GM19452 (cell line): Measurements from ENCODE around the gene CST4.
"Not testable (repeated sequence)": the region's sequence is repeated elsewhere in the genome, so short reads cannot be mapped to it uniquely, and the experiment has no call there.

ENCODE experiments used
- ATAC-seq: cut with Tn5 transposase; IDR thresholded peaks from one replicate; pipeline ENCODE4 v1.9.1; 2021; ENCODE audit not compliant: unreplicated experiment

Gene CST4

DNA sequence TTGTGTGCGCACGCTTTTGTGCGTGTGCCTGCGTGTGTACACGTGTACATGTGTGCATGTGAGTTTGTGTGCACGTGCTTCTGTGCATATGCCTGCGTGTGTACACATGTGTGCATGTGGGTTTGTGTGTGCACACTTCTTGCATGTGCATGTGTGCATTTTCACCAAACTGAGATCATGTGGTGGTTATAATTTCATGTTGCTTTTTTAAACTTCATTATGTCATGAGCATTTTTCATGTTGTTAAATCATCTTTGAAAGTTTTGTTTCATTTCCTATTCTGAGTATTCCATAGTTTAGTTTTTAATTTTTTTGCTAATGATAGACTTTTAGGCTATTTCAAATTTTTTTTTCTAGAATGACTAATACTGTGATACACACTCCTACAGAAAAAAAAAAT is 44.7 kb downstream of the CST4 start:
- no peak for ATAC-seq

DNA sequence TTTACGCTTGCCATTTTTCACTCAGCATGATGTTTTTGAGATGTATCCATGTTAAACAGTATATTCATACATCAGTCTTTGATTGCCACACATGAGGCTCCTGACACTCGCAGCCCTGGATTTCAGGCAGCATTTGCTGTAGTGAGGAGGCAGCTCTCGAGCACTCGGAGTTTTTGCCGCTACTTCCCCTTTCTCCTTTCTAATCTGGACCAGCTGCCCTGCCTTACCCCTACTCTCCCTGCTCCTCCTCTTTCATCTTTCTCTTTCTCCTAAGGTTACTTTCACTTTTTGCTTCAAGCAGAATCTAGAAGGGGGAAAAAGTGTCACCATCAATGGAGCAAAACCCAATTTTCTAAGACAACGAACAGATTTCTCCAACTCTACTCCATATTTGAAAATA is 45.2 kb downstream of the CST4 start:
- ATAC-seq, result no peak

DNA sequence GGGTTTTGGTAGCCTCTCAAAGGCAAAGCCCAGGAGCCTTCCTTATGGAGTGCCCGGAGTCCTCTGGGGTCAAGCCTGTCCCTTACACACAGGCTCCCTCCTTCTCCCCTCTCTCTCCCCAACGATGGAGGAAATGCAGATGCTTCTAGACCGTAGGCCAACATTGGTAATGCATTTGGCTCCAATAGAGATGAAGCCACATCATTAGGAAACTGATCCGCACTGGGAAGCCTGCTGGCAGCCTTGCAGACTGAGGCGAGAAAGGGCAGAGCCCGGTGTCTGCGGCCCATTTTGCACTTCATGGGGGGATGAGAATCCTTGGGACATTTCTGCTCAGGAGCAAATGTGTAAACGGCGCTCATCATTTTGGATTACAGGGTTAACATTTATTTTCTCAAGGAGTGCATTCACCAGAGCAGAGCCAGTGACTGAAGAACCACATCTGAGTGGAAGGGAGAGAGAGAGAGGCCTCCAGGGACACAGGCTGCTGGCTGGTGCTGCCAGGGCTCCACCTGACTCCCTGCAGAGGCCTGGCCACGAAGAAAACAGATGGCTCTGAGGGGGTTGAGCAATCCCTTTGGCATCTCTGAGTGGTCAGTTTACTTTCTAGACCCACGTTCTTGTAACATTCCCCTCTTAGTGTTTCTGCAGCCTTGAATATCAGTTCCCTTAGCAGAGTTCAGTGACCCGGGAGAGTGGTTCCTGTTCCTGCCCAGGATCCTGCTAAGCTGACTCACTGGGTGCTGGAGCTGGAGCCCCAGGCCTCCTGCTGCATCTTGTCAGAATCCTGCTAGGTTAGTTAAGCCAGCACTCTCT is 46.7 kb downstream of the CST4 start:
- no peak for ATAC-seq

DNA sequence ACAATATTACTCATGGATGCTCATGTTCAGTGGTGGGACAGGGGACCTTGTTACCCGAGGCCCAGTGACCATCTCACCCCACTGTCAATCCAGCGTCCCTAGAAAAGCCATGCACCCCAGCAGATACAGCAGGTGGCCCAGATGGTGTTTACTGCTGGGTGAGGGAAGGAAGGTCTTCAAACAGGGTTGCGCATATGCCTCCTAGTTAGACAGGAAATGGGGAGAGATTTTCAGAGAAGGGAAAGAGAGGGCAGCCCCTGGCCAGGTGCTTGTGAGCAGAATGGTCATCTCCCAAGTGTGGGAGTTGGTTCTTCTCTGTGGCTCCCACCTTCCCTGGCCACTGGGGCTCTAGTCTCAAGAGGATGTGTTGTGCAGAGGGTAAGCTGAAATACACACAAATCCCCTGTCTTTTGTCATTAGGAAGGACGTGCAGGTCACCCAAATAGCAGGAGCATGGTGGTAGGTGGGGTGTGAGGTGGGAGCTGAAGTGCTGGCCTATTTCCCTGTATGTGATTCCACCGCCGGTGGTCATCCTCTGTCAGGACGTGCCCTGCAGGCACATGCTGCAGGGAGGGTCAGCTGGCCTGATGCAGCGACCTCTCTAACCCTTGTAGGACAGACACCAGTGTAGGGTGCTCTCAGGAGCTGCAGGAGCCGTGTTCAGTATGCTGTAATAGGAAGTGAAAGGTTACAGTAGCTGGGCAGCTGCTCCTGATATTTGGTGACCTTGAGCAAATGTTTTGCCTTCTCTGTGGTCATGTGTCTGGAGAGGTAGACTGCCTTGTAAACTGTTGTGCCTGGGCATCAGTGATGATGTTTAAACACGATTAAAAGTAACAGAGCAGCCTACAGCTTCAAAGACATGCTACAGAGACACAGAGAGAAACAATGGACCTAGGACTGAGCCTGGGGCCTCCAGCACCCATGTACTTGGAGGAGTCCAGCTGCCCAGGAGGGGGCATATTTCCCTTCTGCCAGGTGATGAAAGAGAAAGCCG is 47.9 kb downstream of the CST4 start:
- no peak for ATAC-seq

DNA sequence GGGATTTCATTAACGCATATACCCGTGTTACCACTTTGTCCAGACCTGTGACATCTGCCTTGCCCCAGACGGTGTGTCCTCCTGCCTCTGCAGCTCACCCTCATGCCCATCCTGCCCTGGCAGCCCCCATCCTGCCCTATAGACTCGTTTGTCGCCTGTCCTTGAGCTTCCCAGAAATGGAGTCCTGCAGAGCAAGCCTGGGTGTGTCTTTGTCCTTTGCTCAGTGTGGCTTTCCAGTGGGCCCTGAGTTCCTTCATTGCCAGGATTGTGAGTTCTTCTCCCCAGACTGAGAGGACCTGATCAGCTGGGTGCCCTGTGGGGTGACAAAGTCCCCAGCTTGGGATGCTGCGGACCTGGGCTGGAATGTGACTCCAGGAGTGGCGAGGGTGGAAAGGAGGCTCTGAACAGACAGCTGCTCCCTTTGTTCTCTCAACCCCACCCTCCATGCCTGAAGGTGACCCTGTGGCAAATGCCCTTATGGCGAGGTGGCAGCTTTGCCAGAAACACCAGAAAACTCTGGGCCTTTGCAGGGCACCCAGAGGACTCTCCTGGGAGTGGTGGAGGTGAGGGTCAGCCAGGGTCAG is 48.7 kb downstream of the CST4 start:
- ATAC-seq, result no peak

DNA sequence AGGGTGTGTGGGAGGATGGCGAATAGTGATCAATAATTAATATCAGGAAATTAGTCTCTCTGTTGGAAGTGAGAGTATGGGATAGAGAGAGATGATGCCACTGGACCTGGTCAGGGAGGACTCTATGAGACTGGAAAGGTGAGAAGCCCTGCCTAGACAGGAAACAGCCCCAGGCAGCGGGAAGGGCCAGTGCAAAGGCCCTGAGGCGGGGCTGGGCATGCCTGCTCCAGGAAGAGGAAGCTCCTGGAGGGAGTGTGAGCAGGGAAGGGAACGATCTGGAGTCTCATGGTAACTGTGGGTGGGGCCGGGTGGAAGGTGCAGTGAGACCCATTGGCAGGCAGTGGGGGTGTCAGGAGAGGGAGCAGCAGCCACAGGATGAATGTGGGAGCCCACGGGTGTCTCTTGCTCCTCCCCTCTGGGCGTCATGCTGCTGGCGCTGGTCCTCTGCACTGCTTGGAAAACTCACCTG is 49.3 kb downstream of the CST4 start:
- no peak for ATAC-seq

DNA sequence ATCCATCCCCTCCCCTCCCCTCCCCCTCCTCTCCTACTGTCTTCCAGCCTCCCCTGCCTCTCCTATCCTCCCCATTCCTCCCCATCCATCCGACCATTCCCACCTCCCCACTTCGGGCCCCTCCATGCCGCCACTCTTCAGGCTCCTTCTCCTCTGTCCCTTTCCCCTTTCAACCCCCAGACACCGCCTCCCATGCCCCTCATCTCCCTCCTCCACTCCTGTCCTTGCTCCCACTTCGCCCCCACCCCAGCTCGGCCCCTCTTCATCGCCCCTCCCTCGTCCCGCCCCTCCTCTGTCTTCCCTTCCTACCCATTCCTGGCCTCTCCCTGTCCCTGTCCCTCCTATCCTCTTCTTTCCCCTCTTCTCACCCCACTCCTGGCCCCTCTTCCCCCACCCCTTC is 50.5 kb downstream of the CST4 start:
- ATAC-seq, result no peak

DNA sequence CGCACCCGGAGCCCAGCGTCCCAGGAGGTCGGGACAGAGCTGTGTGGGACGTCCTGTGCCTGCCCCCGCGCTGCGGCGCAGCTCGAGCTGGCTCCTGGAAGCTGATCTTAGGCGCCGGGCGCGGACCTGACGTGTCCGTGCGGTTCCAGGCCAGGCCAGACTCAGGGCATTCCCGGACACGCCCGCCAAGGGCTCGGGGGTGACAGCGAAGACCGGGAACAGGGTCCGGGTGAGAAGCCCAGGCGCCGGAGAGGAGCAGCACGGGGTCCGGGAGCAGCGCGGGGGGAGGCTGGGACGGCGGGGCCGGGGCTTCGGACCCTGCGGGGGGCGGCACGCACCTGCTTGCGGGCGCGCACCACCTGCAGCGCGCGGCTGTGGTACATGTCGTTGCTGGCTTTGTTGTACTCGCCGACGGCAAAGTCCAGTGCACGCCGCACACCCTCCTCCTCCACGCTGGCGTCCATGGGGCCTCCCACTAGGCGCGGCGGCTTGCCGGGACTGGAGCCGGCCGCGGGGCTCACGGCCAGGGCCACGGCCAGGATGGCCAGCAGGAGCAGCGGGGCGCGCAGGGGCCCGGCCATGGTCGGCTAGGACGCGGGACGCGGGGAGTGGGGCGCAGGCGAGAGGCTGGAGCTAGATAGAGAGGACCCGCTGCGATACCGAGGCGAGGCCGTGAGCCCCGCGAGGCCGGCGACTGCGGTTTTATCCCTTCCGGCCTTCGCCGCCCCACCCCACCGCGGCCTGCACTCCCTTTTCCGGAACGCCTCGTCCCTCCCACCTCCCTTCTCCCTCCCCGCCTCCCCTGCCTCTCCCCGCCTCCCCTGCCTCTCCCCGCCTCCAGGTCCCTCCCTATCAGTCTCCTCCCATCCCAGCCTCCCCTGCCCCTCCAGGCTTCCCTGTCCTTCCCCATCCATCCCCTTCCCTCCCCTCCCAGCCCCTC is 51.3 kb downstream of the CST4 start, which contains the start of gene CST3:
TSS of gene CST3 (minus strand) at position 674 of the 940 bp plus-strand sequence. CDS start at position 581, 93 bp downstream.
- peak; percentile 52 for ATAC-seq

DNA sequence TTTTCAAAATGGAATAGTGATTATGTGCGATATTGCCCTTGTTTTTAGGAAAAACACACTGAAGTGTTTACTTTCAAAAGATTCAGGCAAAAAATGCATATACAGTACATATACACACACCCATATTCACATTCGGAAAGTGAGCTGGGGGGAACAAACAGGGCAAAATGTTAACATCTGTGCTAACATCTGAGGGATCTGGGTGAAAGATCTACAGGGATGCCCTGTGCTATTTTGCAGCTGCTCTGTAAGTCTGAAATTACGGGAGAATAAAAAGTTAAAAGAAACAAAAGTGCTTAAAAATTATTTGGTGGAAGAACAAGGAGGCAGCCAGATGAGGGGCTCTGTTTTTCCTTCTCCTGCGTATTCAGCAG is 51.9 kb downstream of the CST4 start:
- ATAC-seq, result no peak

DNA sequence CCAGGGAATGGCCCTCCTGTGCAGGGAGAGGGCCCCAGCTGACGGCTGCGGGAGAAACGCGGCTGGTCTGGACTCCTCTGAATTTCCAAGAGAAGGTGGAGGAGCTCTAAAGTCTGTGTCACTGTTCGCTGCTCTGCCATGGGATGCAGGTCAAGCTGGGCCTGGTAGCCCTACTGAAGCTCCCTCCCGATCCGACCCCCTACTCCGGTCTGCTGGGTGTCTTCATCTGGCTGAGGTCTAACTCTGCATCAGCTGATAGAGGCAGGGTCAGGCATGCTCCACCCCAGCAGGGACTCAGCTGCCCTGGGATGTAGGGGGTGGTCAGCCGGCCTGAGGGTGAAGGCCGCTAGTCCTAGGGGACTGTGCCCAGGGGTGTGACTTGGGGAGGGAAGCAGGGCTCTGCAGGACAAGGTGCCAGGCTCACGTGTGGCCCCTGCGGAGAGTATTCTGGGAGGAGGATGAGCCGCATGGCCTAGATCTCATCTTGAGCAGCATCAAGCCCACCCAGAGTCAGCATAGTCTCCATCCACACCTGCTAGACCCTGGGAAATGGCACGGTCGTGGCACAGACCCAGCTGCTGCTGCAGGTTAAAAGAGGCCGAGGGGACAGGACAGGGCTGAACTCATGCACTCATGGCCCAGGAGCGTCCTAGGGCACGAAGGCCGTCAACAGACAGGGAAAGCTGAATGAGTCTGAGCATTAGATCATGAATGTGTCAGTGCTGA is 52.5 kb downstream of the CST4 start:
- no peak for ATAC-seq

DNA sequence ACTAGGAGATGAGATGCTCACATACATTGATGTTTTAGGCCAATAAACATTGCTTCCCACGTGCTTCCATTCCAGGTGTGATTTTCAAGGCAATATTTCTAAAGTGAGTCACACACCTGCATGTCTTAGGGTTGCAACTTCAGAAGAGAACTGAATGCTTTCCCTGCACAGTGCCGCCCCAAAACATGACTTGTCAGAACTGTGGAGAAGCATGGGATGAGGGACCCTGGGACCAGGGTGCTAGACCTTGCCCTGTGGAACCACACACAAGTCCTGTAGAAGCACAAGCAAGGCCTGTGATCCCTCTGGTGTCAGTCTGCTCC is 53.1 kb downstream of the CST4 start:
- ATAC-seq, result not testable (repeated sequence)
